Calu3 (cell line): Measurements from ENCODE around the gene ABCC8. TPM values are rescaled to one million over a fixed set of nuclear protein-coding genes. Genes with fewer than 3 reads are reported as not detected.

Source experiments
- BruUV-seq: library from RNA; stranded (reverse); fragments of 400-500 nt; replicated peaks from 2 replicates; lab custom pipeline; 2021; lab: Mats Ljungman, UMichigan
- CTCF ChIA-PET: fragments of 300-600 bp; sonication (Branson Sonifier 250); formaldehyde crosslinking; loops from one replicate; lab custom pipeline; 2022; ENCODE audit warnings: antibody characterized with exemption; lab: Charles Lee
- DNase-seq: peaks from one replicate; pipeline ENCODE4 v3.0.0; 2022
- H3K27ac Mint-ChIP-seq: one replicate; pipeline ENCODE4 v1.8.0; 2022; ENCODE audit warnings: mixed read lengths; ENCODE audit not compliant: unreplicated experiment
- H3K27me3 Mint-ChIP-seq: one replicate; pipeline ENCODE4 v1.8.0; 2022; ENCODE audit warnings: mixed read lengths; ENCODE audit not compliant: unreplicated experiment
- H3K36me3 Mint-ChIP-seq: one replicate; pipeline ENCODE4 v1.8.0; 2022; ENCODE audit warnings: mild to moderate bottlenecking, moderate library complexity, mixed read lengths; ENCODE audit not compliant: insufficient read depth, unreplicated experiment
- H3K4me1 Mint-ChIP-seq: one replicate; pipeline ENCODE4 v1.8.0; 2022; ENCODE audit warnings: mild to moderate bottlenecking, low read depth, mixed read lengths; ENCODE audit not compliant: unreplicated experiment
- H3K4me3 Mint-ChIP-seq: one replicate; pipeline ENCODE4 v1.8.0; 2022; ENCODE audit warnings: mild to moderate bottlenecking, low read depth, moderate library complexity, mixed read lengths; ENCODE audit not compliant: unreplicated experiment
- H3K9me3 Mint-ChIP-seq: one replicate; pipeline ENCODE4 v1.8.0; 2022; ENCODE audit warnings: low read depth, mixed read lengths; ENCODE audit not compliant: unreplicated experiment
- intact Hi-C: fragments of 100-400 bp; cut with micrococcal nuclease; formaldehyde crosslinking; loops from one replicate; pipeline ENCODE4 v1.10.0; 2022; ENCODE audit not compliant: unreplicated experiment
- total RNA-seq: library from RNA; stranded (reverse); gene quantifications from 2 replicates; pipeline ENCODE4 v1.2.3, GENCODE V29; 2022
- TF ChIP-seq, protein P1 (sequence below): fragments of 200-600 bp; IDR thresholded peaks from one replicate; pipeline ENCODE4 v1.8.0; 2022; ENCODE audit warnings: antibody characterized with exemption; ENCODE audit not compliant: unreplicated experiment

Gene ABCC8
- total RNA-seq, 1 experiment from 2014 or later, result 0.76 TPM

DNA sequence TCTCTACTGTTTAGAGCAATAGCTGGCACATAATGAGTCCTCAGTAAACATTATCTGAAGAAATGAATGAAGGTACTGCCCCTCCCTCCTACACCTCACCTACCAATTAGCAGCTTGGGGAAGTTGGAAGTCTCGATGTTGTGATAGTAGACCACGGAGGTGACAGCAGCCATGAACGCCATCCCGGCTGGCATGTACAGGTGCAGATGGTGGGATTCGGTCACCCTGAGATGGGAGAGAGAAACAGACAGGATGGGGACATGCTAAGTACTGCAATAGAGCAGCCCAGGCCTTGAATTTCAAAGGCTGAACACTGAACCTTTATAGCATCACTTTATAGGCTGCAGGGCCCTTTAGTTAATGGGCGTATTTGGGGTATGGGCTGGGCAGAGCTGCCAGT, 6.6 kb downstream of the ABCC8 start:
- no peak for DNase-seq
- Mint-ChIP-seq H3K4me3 (no peak overlapping the region), H3K9me3 (no peaks in the 10 kb centered on the region), H3K36me3 (no peaks in the 10 kb centered on the region), H3K27me3 (peaks cover 93% of the 10 kb centered on the region), H3K27ac (no peak overlapping the region), H3K4me1 (no peaks in the 10 kb centered on the region)
- no TSS peak for BruUV-seq
- intact Hi-C loops, result loop anchor here (10.0 kb wide), 1 partner anchor 85 kb away; the partner anchor contains the start of gene KCNJ11
- TF ChIP-seq, protein P1, sequence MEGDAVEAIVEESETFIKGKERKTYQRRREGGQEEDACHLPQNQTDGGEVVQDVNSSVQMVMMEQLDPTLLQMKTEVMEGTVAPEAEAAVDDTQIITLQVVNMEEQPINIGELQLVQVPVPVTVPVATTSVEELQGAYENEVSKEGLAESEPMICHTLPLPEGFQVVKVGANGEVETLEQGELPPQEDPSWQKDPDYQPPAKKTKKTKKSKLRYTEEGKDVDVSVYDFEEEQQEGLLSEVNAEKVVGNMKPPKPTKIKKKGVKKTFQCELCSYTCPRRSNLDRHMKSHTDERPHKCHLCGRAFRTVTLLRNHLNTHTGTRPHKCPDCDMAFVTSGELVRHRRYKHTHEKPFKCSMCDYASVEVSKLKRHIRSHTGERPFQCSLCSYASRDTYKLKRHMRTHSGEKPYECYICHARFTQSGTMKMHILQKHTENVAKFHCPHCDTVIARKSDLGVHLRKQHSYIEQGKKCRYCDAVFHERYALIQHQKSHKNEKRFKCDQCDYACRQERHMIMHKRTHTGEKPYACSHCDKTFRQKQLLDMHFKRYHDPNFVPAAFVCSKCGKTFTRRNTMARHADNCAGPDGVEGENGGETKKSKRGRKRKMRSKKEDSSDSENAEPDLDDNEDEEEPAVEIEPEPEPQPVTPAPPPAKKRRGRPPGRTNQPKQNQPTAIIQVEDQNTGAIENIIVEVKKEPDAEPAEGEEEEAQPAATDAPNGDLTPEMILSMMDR, result no peak
- CTCF ChIA-PET, result no interaction called here

DNA sequence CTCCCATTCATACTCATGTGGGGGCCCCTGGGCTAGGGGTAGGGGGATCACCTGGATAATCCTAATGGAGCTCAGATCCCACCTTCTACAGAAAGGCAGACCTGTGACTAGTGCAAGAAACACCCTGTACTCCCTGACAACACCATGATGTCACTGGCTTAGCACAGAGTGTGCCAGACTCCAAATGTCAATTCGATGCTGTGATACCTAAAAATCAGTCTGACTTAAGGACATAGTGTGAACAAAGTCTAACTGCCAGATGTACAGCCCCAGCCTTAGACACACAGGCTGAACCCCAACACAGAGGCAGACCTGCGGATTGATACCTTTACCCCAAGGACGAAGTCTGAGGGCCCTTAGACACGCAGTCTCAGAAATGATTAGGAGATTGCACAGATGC, 8.5 kb downstream of the ABCC8 start:
- CTCF ChIA-PET, result no interaction called here
- H3K9me3 Mint-ChIP-seq, result no peaks in the 10 kb centered on the region
- peaks cover 93% of the 10 kb centered on the region for H3K27me3 Mint-ChIP-seq

DNA sequence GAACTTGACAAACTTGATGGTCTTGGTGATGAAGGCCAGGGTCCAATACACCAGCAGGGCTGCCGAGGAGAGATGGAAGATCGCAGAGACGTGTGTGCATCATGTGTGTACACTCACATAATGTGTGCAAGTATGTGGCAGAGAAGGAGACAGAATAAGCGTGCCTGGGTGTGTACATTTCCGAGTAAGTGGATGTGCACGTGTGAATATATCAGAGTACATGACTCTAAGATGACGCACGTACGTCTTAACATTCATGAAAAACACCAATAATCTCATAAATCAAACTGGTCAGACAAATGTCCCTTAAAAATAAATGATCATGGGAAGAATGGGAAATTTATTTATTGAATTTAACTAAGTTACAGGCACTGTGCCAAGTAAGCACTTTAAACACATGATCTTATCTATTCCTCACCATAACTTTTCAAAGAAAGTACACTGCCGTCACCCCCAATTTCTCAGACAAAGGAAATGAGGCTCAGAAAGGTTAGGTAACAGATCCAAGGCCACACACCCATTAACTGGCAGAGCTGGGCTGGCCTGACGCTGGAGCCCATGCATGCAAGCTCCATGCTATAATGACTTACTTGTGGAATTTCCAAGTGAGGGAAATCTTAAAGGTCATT, 13.0 kb downstream of the ABCC8 start:
- Mint-ChIP-seq H3K9me3 (no peaks in the 10 kb centered on the region), H3K27ac (no peak overlapping the region), H3K4me3 (no peak overlapping the region), H3K36me3 (no peaks in the 10 kb centered on the region), H3K4me1 (no peaks in the 10 kb centered on the region), H3K27me3 (peaks cover 72% of the 10 kb centered on the region)
- no peak for DNase-seq
- no TSS peak for BruUV-seq
- CTCF ChIA-PET, result no interaction called here
- TF ChIP-seq, protein P1, result no peak
- intact Hi-C loops, result no loop called here

More for the DNA sequence above, 8.5 kb downstream of the ABCC8 start:
- BruUV-seq, result no TSS peak
- Mint-ChIP-seq H3K4me1 (no peaks in the 10 kb centered on the region), H3K27ac (no peak overlapping the region), H3K36me3 (no peaks in the 10 kb centered on the region), H3K4me3 (no peak overlapping the region)
- TF ChIP-seq, protein P1, result no peak
- DNase-seq, result no peak
- intact Hi-C loops, result no loop called here

DNA sequence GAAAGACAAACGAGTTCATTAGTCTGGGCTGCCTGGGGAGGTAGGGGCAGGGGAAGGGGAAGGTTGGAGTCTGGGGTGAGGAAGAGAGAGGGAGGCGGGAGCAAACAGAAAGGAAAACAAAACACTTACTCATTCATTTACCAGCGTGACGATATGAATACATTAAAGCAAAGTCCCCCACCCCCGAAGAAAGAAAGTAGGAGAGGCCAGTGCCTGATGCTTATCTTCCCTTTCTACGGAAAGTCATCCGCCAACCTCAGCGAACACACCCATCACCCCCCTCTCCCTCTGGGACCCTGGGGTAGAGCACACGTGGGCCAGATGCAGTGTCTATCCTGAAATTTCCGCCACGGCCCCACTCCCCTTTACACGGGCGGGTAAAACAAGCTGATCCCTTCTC, 13.7 kb downstream of the ABCC8 start:
- Mint-ChIP-seq H3K36me3 (no peaks in the 10 kb centered on the region), H3K9me3 (no peaks in the 10 kb centered on the region), H3K4me1 (no peaks in the 10 kb centered on the region), H3K27ac (no peak overlapping the region), H3K27me3 (peaks cover 77% of the 10 kb centered on the region), H3K4me3 (no peak overlapping the region)
- CTCF ChIA-PET, result no interaction called here
- TF ChIP-seq, protein P1, result no peak
- no peak for DNase-seq
- no TSS peak for BruUV-seq
- intact Hi-C loops, result no loop called here
